ENCODE results near the gene SVIL.
A peak's percentile ranks its signal among the peaks of the same experiment; 100 is the strongest.

The SVIL gene

GRCh38 chr10:29671968-29672367 is 37.2 kb upstream of the SVIL start:
- TF ChIP-seq, protein P1, sequence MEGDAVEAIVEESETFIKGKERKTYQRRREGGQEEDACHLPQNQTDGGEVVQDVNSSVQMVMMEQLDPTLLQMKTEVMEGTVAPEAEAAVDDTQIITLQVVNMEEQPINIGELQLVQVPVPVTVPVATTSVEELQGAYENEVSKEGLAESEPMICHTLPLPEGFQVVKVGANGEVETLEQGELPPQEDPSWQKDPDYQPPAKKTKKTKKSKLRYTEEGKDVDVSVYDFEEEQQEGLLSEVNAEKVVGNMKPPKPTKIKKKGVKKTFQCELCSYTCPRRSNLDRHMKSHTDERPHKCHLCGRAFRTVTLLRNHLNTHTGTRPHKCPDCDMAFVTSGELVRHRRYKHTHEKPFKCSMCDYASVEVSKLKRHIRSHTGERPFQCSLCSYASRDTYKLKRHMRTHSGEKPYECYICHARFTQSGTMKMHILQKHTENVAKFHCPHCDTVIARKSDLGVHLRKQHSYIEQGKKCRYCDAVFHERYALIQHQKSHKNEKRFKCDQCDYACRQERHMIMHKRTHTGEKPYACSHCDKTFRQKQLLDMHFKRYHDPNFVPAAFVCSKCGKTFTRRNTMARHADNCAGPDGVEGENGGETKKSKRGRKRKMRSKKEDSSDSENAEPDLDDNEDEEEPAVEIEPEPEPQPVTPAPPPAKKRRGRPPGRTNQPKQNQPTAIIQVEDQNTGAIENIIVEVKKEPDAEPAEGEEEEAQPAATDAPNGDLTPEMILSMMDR (IDR thresholded peaks at IDR 0.05): no peak
- H3K4me1 ChIP-seq (ENCODE audit: control insufficient read depth in 1 of 2, insufficient read depth in 1 of 2, low read depth in 1 of 2, low read length in 1 of 2): peaks cover 6 to 23% of the 10 kb centered on the region in 2 experiments
- no peaks in the 10 kb centered on the region for H3K9me3 ChIP-seq
- peaks cover 3% of the 10 kb centered on the region for H3K36me3 ChIP-seq
- peak overlapping the region; percentile 96 for H3K27ac ChIP-seq
- no peak overlapping the region for H3K4me3 ChIP-seq (ENCODE audit: low read depth in 1 of 2, low read length in 1 of 2)
- no peaks in the 10 kb centered on the region for H3K27me3 ChIP-seq

DNA sequence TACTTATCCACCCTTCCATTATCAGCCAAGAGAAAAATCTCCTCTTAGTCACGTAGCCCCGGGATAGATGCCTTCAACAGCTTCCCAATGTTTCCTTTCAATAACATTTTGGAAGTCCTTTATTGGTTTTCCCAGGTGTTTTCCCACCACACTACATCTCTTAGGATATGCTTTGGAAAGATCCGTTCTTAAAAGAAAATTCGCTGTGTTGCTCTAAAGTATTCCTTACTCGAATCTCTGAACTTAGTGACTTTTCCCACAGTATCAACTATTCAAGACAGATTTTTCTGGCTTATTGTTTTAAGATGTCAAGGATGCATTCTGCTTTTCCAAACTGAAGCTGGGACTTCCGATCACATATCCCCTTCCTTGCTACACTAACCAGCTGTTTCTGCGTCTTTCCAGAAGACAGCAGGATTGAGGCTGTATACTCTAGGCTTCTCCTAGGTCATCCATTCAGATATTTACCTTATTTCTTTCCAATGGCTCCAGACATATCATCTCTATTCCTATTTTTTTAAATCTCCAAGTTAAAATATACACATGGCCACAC is 36.5 kb upstream of the SVIL start:
- no peak overlapping the region for H3K4me3 ChIP-seq (ENCODE audit: low read depth in 1 of 2, low read length in 1 of 2)
- H3K27me3 ChIP-seq: no peaks in the 10 kb centered on the region
- H3K36me3 ChIP-seq: peaks cover 3% of the 10 kb centered on the region
- no peaks in the 10 kb centered on the region for H3K9me3 ChIP-seq
- peak overlapping the region; percentile 23 for H3K27ac ChIP-seq
- TF ChIP-seq, protein P1 (IDR thresholded peaks at IDR 0.05): no peak
- H3K4me1 ChIP-seq (ENCODE audit: control insufficient read depth in 1 of 2, insufficient read depth in 1 of 2, low read depth in 1 of 2, low read length in 1 of 2): peaks cover 6 to 20% of the 10 kb centered on the region in 2 experiments

GRCh38 chr10:29670761-29671160 is 36.0 kb upstream of the SVIL start:
- H3K36me3 ChIP-seq: peaks cover 3% of the 10 kb centered on the region
- H3K27ac ChIP-seq: peak overlapping the region; percentile 23
- H3K4me3 ChIP-seq (ENCODE audit: low read depth in 1 of 2, low read length in 1 of 2): no peak overlapping the region
- TF ChIP-seq, protein P1 (IDR thresholded peaks at IDR 0.05): no peak
- no peaks in the 10 kb centered on the region for H3K27me3 ChIP-seq
- H3K9me3 ChIP-seq: no peaks in the 10 kb centered on the region
- peaks cover 6 to 14% of the 10 kb centered on the region in 2 experiments for H3K4me1 ChIP-seq (ENCODE audit: control insufficient read depth in 1 of 2, insufficient read depth in 1 of 2, low read depth in 1 of 2, low read length in 1 of 2)

GRCh38 chr10:29669149-29669548 is 34.4 kb upstream of the SVIL start:
- Histone ChIP-seq H3K36me3 (peaks cover 3% of the 10 kb centered on the region), H3K27me3 (no peaks in the 10 kb centered on the region), H3K27ac (peak overlapping the region; percentile 65), H3K4me3 (ENCODE audit: low read depth in 1 of 2, low read length in 1 of 2) (no peak overlapping the region), H3K4me1 (ENCODE audit: control insufficient read depth in 1 of 2, insufficient read depth in 1 of 2, low read depth in 1 of 2, low read length in 1 of 2) (peaks cover 6 to 14% of the 10 kb centered on the region in 2 experiments), H3K9me3 (no peaks in the 10 kb centered on the region)
- TF ChIP-seq, protein P1 (IDR thresholded peaks at IDR 0.05): no peak

GRCh38 chr10:29668628-29669027 is 33.9 kb upstream of the SVIL start:
- Histone ChIP-seq H3K4me3 (ENCODE audit: low read depth in 1 of 2, low read length in 1 of 2) (no peak overlapping the region), H3K27ac (peak overlapping the region; percentile 65), H3K36me3 (peaks cover 3% of the 10 kb centered on the region), H3K27me3 (no peaks in the 10 kb centered on the region), H3K4me1 (ENCODE audit: control insufficient read depth in 1 of 2, insufficient read depth in 1 of 2, low read depth in 1 of 2, low read length in 1 of 2) (peaks cover 6 to 14% of the 10 kb centered on the region in 2 experiments), H3K9me3 (no peaks in the 10 kb centered on the region)
- TF ChIP-seq, protein P1 (IDR thresholded peaks at IDR 0.05): no peak
